ENCODE data around the gene HSPA1A.
A peak's percentile ranks its signal among the peaks of the same experiment; 100 is the strongest.
"Not testable (repeated sequence)": the region's sequence is repeated elsewhere in the genome, so short reads cannot be mapped to it uniquely, and the experiment has no call there.

HSPA1A gene

DNA sequence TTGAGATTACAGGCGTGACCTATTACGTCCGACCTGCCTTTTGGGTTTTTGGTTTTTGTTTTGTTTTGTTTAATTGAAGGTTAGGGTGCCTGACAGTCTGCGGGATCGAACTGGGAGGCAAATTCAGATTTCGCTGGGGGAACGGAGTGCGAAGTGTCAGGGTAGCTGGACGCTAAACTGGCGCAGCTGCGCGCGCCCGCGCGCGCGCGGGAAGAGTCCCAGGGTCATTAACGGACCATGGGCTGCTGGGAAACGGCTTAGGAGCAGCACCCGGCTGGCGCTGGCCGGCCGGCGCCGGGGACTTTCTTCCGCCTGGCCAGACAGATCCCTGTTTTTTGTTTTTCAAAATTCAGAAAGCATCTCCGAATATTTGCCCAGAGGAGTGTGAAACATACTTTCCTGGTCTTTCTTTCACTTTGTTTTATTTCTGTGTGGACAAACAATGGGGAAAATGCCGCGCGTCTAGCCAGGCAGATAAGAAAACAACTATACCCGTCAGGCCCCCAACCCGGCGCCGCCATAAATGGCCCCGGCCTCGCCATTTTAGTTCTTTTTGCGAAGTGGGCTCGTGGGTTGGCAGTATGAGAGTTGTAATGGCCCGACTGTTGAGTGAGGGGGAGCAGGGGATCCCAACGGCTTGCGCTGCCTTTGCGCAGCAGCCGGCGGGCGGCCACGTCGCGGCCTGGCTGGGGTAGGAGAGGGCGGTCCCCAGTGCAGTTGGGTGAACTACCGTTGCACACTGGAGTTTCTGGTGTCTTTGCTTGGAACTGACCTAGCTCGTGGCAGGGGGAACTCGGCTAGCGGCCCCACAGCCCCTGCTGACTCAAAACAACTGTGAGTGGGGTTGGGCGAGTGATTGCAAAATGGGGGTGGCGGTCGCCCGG lies 19.3 kb downstream of the HSPA1A start:
- no peaks in the 10 kb centered on the region for H3K27me3 ChIP-seq (replicated peaks)
- H3K4me3 ChIP-seq (ENCODE audit: low read depth, low read length) = peak overlapping the region; percentile 95

GRCh38 chr6:31836047-31836473 lies 20.7 kb downstream of the HSPA1A start:
- H3K4me3 ChIP-seq (ENCODE audit: low read depth, low read length) = peak overlapping the region; percentile 95
- DNase-seq = no peak

More for the DNA sequence above, 19.3 kb downstream of the HSPA1A start:
- TF ChIP-seq CTCF (IDR thresholded peaks at IDR 0.05; ENCODE audit: low read depth, low read length, missing control alignments) = no peak
- H3K27ac ChIP-seq = peak overlapping the region; percentile 98
- peak; percentile 73 for DNase-seq
- in situ Hi-C loops (cut with HindIII; ENCODE audit: low pct_ligation_motif_present, low sequenced_read_pairs) = no loop called here
- H3K36me3 ChIP-seq (replicated peaks) = peaks cover 31% of the 10 kb centered on the region

DNA sequence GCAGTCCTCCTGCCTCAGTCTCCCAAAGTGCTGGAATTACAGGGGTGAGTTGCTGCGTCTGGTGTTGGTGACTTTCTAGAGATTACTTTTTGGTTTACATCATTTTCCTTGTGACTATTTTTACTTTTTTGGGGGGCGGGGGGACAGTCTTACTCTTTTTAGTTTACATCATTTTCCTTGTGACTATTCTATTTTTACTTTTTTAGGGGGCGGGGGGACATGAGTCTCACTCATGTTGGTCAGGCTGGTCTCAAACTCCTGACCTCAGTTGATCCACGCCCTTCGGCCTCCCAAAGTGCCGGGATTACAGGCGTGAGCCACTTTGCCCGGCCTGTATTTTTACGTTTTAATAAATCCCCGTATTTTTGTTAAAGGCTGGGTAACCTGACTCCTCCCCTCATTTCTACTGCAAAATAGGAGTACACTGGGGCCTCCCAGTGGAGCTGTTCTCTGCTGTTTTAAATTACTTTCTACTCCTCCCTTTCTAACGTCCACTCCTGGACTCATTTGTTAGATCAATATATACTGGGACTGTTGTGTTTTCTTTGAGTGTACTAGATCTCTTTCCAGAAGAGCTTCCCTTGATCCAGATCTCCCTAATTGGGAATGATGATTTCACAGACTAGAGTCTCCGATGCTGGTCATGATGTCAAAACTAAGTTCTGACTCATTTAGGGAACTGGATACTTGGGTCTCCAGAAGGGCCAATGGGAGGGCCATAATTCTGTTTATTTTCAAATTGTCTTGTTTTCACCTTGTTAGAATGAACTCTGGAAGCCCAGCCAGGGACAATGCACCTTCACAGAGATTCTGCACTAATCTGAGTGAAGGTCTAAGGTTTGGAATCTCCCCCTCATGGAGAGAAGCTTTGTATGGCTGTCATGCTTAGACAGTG lies 21.4 kb downstream of the HSPA1A start:
- DNase-seq = no peak
- in situ Hi-C loops (cut with HindIII; ENCODE audit: low pct_ligation_motif_present, low sequenced_read_pairs) = no loop called here
- H3K36me3 ChIP-seq (replicated peaks) = peaks cover 46% of the 10 kb centered on the region
- peak overlapping the region; percentile 95 for H3K4me3 ChIP-seq (ENCODE audit: low read depth, low read length)
- peak overlapping the region; percentile 23 for H3K27ac ChIP-seq
- peak; percentile 7 for TF ChIP-seq CTCF (IDR thresholded peaks at IDR 0.05; ENCODE audit: low read depth, low read length, missing control alignments)
- H3K27me3 ChIP-seq (replicated peaks) = no peaks in the 10 kb centered on the region

More at GRCh38 chr6:31836047-31836473, 20.7 kb downstream of the HSPA1A start:
- peak overlapping the region; percentile 23 for H3K27ac ChIP-seq
- no peak for TF ChIP-seq CTCF (IDR thresholded peaks at IDR 0.05; ENCODE audit: low read depth, low read length, missing control alignments)
- H3K27me3 ChIP-seq (replicated peaks) = no peaks in the 10 kb centered on the region
- in situ Hi-C loops (cut with HindIII; ENCODE audit: low pct_ligation_motif_present, low sequenced_read_pairs) = no loop called here
- H3K36me3 ChIP-seq (replicated peaks) = peaks cover 45% of the 10 kb centered on the region

DNA sequence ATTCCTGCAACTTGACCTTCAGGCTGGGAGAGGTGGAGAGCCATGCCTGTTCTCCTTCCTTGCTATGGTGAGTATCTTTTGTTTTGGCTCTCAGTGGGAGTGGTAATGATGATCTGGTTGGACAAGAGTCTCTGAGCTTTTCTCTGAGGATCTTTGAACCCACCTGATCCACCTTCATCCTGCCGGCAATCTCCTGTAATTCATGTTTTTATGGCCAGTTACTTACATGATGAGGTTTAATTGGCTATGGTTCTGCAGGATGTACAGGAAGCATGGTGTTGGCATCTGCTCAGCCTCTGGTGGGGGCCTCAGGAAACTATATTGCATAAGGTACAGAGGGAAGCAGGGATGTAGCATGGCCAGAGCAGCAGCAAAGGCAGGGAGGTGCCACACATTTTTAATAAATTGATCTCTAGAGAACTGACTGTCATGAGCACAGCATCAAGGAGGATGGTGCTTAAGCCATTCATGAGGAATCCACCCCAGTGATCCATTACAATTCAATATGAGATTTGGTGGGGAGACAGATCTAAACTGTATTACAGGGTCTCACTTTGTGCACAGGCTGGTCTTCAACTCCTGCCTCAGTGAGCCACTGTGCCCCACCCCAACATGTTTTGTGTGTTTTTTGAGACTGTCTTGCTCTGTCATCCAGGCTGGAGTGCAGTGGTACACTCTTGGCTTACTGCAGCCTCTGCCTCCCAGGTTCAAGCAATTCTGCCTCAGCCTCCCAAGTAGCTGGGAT lies 22.2 kb downstream of the HSPA1A start:
- no peak for TF ChIP-seq CTCF (IDR thresholded peaks at IDR 0.05; ENCODE audit: low read depth, low read length, missing control alignments)
- no peak for DNase-seq
- peak overlapping the region; percentile 95 for H3K4me3 ChIP-seq (ENCODE audit: low read depth, low read length)
- no peaks in the 10 kb centered on the region for H3K27me3 ChIP-seq (replicated peaks)
- in situ Hi-C loops (cut with HindIII; ENCODE audit: low pct_ligation_motif_present, low sequenced_read_pairs) = no loop called here
- H3K36me3 ChIP-seq (replicated peaks) = peaks cover 46% of the 10 kb centered on the region
- peak overlapping the region; percentile 23 for H3K27ac ChIP-seq

- H3K27me3 ChIP-seq (replicated peaks); DNase-seq; H3K27ac ChIP-seq; in situ Hi-C loops (cut with HindIII; ENCODE audit: low pct_ligation_motif_present, low sequenced_read_pairs): not testable (repeated sequence)
- H3K4me3 ChIP-seq (ENCODE audit: low read depth, low read length) = peak overlapping the region; percentile 95
- H3K36me3 ChIP-seq (replicated peaks) = peaks cover 46% of the 10 kb centered on the region
Observed at GRCh38 chr6:31838114-31838553, 22.8 kb downstream of the HSPA1A start.
